Ishikawa (cell line): ENCODE data around the gene PDZRN3.

Experiments used
- CEBPB ChIP-seq: IDR thresholded peaks from 2 replicates; pipeline ENCODE4 v1.6.1; 2012
- EP300 ChIP-seq: IDR thresholded peaks from 2 replicates; pipeline ENCODE4 v1.6.1; 2012; ENCODE audit warnings: borderline replicate concordance
- RAD21 ChIP-seq: IDR thresholded peaks from 2 replicates; pipeline ENCODE4 v1.6.1; 2012; ENCODE audit warnings: low read depth
- TAF1 ChIP-seq: IDR thresholded peaks from 2 replicates; pipeline ENCODE4 v1.6.1; 2012; ENCODE audit warnings: low read depth, mild to moderate bottlenecking
- YY1 ChIP-seq: IDR thresholded peaks from 2 replicates; pipeline ENCODE4 v1.6.1; 2012; ENCODE audit warnings: low read depth
- TF ChIP-seq, protein P1 (sequence below): IDR thresholded peaks from 2 replicates; pipeline ENCODE4 v1.6.1; 2012; ENCODE audit warnings: low read depth, mild to moderate bottlenecking

DNA sequence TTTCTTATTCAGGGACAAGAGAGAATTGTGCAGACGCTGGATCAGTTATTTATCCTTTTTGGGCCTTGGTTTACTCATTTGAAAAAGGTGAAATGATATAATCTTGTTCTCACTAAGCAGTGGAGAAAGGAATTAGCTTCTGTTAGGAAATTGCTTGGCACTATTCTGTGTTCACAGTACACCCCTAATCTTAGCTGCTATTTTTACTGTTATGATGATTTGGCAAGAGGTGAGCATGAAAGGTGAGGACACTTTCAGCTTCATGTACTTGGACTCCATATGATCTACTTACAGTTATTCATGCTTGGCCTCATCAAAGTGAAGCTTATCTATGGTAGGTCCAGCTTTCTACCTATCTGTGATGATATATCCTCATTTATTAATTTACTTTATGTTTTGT lies 282.7 kb downstream of the PDZRN3 start:
- TF ChIP-seq EP300: no peak
- TF ChIP-seq TAF1: no peak
- TF ChIP-seq CEBPB: no peak
- TF ChIP-seq, protein P1, sequence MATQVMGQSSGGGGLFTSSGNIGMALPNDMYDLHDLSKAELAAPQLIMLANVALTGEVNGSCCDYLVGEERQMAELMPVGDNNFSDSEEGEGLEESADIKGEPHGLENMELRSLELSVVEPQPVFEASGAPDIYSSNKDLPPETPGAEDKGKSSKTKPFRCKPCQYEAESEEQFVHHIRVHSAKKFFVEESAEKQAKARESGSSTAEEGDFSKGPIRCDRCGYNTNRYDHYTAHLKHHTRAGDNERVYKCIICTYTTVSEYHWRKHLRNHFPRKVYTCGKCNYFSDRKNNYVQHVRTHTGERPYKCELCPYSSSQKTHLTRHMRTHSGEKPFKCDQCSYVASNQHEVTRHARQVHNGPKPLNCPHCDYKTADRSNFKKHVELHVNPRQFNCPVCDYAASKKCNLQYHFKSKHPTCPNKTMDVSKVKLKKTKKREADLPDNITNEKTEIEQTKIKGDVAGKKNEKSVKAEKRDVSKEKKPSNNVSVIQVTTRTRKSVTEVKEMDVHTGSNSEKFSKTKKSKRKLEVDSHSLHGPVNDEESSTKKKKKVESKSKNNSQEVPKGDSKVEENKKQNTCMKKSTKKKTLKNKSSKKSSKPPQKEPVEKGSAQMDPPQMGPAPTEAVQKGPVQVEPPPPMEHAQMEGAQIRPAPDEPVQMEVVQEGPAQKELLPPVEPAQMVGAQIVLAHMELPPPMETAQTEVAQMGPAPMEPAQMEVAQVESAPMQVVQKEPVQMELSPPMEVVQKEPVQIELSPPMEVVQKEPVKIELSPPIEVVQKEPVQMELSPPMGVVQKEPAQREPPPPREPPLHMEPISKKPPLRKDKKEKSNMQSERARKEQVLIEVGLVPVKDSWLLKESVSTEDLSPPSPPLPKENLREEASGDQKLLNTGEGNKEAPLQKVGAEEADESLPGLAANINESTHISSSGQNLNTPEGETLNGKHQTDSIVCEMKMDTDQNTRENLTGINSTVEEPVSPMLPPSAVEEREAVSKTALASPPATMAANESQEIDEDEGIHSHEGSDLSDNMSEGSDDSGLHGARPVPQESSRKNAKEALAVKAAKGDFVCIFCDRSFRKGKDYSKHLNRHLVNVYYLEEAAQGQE: no peak
- no peak for TF ChIP-seq YY1
- TF ChIP-seq RAD21: no peak
